EL (cell line): ENCODE results near the gene KLK10.

Source experiments
- DNase-seq: peaks from one replicate; pipeline ENCODE4 v3.0.0-alpha.2; 2016

Gene KLK10

DNA sequence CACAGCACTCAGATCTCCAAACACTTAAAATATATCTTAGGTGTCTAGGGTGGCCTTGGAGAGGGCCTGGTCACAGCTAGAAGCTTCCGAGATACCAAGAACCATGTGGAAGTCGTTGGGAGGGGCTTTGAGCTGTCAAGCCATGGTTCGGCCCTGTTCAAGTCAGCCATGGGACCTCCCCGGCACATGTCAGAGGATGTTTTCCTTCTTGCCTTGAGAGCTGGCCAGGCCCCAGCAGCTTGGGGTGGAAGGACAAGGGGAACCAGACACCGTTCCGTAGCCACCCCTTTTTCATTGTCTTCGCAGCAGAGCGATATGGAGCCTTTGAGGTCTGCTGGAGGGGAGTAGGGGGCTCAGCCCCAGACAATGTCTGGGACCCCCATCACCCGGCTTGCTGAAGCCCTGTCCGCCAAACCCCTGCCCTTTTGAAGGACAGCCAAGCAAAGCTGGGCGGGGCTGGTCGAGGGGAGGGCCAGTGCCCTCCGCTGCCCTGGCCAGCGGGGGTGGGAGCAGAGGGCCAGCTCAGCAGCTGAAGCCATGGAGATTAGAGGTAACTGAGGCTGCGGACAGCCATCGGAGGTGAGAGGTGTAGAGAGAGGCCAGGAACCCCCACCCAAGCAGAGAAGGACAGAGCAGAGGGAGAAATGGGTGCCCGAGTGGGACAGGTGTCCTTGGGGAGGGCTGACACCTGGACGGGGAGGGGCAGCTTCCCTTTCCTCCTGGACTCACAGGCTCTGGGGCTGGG lies 6.5 kb upstream of the KLK10 start:
- DNase-seq: no peak

DNA sequence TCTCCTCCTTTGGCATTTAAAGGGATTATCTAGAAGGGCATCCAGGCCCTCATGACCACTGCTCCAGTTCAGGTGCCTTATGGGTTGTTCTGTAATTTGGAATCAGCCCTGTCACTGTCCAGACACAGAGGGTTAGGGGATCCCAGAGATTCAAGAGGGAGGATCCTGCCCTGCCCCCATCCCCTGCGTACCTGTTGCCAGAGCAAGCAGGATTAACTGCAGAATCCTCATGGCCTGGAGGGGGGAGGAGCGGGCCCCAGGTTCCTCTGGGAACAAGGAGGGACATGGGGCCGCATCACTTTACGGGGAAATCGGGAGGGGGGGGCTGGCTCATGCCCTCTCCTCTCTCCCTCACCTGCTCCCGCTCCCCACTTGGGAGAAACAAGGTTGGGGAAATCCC lies 5.9 kb upstream of the KLK10 start:
- no peak for DNase-seq

DNA sequence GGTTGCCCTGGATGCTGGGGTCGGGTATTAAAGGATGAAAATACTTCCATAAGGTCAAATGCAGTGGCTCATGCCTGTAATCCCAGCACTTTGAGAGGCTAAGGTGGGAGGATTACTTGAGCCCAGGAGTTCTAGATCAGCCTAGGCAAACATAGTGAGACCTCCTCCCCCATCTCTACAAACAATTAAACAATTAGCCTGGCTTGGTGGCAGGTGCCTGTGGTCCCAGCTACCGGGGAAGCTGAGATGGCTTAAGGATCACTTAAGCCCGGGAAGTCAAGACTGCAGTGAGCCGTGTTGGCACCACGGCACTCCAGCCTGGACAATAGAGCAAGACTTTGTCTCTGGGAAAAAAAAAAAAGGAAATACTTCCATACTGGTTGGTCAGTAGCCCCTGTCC lies 5.4 kb upstream of the KLK10 start:
- DNase-seq: no peak

DNA sequence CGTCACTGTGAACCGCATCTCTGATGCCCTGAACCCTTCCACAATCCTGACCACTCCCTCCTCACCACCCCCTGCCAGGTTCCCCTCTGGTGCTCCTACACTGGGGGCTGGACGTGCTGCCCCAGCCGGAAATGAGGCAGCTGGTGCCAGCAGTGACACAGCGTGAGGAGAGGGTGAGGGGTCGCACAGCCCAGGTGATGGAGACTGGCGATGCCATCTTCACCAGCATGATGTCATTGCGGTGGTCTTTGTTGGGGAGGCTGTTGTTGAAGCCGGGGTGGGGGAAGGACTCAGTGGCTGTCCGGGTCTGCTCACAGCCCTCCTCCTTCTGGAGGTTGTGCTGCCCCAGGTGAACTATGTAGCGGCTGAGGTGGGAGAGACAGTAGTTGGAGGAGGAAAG lies 4.4 kb upstream of the KLK10 start:
- no peak for DNase-seq

DNA sequence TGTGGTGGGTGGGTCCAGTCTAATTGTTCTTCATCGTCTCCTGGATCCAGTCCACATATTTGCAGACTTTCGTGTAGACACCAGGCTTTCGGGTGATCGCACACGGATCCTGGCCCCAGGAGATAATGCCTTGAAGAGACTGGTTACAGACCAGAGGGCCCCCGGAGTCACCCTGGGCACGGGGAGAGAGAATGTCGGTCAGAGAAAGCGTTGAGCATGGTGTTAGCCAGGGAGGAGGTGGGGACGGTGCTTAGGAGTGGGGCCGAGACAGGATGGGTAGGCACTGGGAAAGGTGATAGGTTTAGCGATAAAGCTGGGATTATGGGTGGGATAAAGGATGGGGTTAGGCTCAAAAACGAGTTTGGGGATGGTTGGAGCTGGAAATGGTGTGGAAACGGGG lies 3.0 kb upstream of the KLK10 start:
- no peak for DNase-seq

DNA sequence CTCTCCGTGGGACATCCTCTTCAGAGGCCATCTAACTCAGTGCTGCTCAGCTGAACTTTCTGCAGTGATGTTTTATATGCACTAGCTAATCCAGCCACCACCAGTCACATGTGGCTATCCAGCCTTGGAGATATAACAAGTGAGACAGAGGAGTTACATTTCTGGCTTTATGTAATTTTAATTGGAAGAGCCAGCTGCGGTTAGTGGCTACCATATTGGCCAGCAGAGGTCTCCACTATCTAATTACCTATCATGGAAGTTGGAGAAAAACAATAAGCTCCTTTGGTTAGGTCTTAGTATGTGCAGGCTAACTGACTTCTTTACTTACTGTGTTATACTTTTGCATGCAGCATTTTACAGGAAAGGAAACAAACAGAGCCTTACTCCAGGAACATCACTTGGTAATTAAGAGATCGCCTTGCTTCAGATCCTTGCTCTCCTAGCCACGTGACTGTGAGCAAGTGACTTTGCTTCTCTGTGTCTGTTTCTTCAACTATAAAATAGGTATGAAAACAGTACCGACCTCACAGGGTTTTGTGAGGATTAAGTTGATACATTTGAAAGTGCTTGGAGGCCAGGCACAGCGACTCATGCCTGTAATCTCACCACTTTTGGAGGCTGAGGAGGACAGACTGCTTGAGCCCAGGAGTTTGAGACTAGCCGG lies 1.6 kb upstream of the KLK10 start:
- DNase-seq: peak; percentile 46

DNA sequence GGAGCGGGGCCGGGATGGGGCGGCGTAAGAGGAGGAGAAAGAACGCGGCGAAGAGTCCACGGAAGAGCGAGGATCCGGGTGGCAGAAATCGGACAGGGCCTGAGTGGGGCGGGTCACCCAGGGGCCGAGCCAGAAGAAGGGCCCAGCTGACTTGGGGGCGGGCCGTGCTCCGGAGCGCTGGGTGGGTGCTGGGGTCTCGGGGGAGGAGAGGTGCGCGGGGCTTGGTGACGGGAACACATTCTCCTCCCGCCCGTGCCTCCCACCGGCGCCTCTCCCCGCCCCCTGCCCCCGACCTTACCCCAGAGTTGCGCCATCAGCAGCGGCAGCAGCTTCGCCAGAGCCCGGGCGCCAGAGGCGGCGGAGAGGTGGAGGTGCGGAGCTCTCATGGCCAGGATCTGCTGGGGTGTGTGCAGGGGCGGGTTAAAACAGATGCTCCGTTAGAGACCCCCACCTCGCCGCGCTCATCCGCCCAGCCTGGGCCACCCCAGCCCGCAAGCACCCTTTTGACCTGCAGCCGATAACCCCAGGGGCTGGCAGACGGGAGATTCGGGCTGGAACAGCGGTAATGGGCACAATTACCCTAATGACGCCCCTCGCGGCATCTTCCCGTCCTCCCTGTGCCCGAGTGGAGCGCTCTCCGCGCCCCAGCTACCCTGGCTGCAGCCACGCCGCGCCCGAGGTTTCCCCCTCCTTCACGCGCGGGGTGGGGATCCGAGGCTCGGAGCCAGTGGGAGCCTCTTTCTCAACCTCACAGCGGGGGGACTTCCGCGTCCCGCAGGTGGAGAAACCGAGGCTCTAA lies 565 bp downstream of the KLK10 start:
- no peak for DNase-seq

DNA sequence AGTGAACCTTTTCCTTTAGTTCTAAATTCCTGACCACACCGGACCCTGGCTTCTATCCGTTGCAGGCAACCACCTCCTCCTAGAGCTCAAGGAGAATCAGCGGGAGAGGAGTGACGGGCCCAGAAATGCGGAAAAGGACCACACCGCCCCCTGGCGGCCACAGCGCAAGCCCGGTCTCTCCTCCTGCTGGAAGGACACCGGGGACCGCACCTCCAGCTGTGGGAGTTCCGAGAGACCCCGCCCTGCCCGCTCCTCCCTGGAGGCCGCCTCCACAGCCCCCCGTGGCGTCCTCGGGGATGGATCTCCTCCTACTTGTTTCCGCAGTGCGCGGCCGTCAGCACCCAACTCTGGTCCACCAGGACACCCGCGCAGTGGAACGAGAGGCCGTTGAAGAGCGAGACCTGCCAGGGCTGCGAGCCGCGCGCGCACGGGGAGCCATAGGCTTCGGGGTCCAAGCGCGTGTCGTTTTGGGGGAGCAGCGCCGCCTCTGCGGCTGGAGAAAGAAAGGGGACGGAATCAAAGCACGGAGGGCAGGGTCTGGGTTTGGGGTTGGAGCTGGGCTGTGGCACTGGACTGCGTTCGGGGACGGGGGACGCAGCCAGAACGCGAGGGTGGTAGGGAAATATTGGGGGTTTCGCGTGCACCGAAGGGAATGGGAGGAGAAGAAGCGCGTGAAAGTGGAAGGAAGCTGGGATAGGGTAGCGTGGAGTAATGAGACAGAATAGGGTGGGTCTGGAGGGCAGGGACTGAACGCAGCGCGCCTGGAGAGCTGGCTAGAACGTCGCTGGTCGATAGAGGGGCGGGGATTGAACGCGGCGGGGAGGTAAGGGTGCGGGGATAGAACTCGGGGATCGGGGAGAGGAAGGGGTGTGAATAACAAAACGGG lies 2.5 kb downstream of the KLK10 start:
- DNase-seq: peak; percentile 31

DNA sequence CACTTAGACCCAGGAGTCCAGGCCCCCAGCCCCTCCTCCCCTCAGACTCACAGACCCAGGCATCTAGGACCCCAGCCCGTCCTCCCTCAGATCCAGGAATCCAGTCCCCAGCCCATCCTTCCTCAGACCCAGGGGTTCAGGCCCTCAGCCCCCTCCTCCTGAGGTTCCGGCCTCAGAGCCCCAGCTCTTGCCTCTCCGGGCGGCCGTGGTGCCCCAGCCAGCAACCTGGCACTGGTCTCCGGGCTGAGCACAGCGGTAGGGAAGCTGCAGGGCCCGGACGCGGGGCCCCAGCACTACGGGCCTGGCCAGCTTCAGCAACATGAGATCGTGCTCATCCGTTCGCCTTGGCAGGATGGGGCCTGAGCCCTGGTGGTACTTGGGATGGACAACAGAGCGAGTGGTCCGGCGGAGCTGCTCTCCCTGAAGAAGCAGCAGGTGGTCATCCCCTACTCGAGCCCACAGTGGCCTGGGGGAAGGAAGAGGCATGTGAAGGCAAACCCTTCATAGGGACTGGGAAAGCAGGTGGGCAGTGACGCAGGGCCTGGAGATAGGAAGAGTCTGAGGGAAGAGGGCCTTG lies 3.7 kb downstream of the KLK10 start:
- DNase-seq: no peak

DNA sequence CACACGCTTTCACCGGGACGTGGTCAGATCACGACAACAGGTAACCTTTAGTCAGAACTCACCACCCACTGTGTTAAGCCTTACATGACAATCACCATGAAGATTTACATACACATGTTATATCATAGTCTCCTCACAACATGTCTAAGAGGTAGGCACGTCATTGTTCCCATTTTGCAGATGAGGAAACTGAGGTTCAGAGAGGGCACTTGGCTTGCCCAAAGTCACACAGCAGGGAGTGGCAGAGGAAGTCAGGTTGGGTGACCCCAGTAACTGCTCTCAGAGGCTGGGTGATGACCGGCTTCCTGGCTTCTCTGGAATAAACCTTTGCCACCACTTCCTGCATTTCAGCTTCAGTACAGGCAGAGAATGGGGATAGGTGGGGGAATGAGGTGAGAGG lies 5.3 kb downstream of the KLK10 start:
- no peak for DNase-seq

DNA sequence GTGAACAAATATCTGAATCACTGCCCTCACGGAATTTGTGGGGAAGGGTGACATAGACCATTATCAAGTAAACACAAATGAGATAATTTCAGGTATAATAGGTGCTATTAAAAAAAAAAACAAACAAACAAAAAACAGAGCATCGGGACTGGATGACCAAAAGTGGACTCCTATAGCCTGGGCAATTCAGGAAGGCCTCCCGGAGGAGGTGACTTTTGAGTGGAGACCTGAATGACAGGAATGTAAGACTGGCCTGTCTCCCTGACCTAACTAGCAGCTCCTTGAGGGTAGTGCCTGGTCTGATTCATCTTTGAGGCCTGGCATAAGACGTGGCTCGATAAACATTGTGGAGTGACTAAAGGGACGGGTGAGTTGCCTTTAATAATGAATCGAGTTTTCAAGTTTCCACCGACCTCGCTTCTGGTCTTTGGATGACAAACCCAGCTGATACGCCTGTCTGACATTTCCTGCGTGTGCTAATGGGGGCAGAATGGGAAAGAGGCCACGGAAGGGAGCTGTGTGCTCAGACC lies 6.8 kb downstream of the KLK10 start:
- no peak for DNase-seq

DNA sequence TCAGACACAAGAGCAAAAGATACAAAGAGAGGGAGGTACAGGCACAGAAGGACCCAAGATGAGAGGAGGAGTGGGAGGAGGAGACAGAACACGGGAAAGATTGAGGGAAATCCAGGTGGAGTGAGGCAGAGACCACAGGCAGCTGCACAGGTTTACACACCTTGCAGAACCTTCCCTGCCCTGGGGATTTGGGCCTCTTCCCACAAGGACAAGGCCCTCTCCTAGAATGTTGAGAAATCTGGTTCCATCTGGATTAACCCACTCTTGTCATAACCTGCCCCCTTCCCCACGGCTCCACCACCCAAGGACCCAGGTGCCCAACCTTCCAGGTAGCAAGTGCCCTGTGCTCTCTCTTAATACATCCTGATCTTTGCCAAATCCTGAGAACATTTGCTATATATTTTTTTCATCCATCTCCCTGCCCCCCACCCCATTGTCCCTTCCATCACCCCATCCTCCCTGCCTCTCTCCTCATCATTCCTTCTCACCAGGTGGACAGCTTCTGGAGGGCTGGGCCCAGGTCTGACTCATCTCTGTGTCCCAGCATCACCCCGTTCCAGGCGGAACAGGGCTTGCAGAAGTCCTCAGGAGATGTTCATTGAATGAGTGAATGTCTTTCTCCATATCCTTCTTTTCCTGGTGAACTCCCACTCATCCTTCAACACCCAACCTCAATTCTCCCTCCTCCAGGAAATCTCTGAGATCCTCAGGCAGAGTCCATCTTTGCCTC lies 9.3 kb downstream of the KLK10 start:
- no peak for DNase-seq

DNA sequence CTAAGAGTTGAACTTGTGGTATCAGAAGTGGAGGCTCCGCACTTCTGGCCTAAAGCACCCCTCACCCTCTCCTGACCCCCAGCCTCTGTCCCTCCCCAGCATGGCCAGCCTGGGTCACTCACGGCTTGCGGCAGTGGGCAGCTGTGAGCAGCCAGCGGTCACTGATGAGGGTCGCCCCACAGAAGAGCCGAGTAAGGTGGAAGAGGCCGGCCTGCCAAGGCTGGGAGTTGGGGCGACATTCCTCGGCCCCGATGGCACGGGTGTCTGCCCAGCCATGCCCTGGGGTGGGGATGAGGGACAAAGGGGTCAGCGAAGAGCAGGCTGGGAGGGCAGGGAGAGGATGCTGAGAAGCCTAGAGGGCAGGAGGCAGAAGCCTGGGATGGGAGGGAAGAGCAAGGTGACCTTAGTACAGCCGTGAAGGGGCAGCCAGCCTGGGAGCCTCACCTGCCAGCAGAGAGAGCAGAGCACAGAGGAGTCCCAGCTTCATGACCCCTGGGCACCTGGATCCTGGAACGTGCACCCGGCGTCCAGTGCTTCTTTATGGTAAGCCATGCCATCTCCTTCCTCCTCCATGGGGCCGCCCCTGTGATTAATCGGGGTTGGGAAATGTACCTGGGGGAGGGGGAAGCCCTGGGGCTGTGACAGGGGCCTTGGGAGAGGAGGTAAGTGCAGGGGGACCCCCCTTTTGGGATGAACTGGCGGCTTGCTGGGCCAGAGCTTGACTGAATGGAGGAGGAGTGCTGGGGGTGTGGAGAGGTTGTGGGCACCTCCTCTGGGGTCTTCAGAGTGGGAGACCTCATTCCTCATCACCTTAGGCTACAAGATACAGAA lies 10.2 kb downstream of the KLK10 start:
- DNase-seq: no peak

DNA sequence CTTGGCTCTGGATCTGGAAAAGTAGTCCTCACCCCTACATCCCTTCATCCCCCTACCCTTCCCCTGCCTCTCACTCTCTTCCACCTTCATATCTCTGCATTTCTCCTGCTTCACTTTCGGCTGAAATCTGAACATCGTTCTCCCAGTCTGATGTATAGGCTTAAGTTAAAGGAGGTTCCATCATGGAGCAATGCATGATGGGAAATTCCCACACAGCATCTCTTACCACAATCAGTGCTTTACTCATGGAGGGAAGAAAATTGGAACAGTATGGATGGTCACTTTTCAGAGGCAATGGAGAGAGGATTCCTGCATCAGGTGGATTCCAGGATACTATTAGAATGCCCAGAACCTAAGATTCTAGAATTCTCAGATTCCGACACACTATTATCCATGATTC lies 12.0 kb downstream of the KLK10 start:
- no peak for DNase-seq

DNA sequence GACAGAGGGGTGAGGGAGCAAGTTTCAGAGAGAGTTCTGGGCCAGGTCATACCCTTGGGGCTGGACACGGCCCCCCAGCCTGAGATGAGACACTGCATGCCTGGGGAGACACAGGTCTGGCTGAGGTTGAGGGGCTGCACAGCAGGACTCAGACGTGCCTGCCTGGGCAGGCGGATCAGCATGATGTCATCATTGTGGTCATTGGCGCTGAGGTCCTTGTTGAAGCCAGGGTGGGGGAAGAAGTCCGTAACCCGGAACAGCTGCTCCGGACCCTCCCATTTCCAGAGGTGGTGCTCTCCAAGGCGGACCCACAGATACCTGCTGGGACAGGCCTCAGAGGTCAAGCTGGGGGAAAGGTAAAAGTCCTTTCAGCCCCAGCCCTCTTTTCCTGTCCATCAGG lies 13.1 kb downstream of the KLK10 start:
- no peak for DNase-seq

DNA sequence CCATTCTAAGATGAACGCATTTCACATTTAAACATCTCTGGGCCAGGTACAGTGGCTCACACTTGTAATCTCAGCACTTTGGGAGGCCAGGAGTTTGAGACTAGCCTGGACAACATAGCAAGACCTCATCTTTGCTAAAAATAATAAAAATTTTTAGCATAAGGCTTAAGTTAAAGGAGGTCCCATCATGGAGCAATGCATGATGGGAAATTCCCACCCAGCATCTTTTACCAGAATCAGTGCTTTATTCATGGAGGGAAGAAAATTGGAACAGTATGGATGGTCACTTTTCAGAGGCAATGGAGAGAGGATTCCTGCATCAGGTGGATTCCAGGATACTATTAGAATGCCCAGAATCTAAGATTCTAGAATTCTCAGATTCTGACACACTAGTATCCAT lies 14.3 kb downstream of the KLK10 start:
- no peak for DNase-seq

DNA sequence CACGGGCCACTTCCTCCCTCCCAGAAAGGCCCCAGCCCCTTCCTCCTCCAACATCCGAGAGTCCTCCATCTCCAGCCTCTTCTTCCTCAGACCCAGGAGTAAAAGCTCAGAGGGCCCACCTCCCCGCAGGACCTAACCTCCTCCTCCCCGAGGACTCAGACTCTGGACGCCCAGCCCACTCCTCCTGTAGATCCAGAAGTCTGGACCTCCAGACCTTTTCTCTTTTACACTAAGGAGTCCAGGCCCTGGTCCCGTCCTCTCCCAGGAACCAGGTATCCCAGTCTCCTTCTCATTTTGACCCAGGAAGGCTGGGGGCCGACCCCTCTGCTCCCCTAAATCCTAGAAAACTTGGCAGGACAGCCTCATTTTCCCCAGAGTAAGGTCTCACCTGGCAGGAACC lies 16.2 kb downstream of the KLK10 start:
- no peak for DNase-seq

DNA sequence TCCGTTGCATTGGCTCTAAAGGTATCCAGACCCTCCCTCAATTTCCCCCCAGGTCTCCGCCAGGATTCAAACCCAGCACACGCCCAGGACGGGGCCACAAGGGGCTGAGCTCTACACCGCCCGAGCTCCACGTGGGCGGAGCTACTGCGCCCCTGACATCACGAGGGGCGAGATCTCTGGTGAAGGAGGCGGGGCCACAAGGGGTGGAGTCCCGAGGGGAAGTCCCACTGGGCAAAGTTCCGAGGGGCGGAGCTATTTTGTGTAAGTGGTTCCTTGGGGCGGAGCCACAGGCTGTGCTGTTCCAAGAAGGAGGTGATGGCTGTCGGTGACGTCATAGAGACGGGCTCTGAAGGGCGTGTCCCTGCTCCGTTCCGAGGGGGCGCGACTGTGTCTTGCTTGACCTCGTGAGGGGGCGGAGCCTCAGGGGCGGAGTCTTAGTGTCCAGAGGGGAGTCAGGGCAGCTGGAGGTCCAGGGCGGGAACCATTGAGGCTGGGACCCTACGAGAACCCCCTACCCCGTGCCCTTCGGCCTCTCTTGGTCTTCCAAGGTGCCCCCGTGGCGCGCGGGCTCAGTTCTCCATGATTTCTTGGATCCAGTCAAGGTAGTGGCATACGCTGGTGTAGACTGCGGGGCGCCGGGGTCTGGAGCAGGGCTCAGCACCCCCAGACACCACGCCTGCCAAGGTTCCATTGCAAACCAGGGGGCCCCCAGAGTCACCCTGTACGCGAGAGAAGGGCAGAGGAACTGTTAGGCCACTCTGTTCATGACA lies 16.8 kb downstream of the KLK10 start:
- DNase-seq: peak; percentile 21

DNA sequence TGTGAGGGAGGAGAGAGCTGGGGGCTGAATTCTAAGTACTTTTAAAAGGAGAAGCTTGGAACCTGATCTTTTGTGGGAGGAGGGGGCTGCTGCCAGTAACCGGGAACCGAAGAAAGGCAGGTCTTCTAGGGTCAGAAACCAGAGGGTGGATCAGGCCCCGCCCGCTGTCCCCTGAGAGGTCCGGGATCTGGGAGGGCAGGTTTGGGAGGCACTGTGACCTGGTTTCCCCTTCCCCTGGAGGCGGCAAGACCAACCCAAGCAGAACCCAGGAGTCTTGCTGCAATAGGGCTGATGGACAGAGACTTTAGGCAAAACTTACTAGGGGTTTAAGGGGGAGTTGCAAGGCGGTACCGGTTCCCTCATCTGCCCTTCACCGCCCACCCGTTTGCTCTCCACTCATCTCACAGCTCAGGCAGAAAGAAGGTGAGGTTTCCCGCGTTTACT lies 17.4 kb downstream of the KLK10 start:
- no peak for DNase-seq

DNA sequence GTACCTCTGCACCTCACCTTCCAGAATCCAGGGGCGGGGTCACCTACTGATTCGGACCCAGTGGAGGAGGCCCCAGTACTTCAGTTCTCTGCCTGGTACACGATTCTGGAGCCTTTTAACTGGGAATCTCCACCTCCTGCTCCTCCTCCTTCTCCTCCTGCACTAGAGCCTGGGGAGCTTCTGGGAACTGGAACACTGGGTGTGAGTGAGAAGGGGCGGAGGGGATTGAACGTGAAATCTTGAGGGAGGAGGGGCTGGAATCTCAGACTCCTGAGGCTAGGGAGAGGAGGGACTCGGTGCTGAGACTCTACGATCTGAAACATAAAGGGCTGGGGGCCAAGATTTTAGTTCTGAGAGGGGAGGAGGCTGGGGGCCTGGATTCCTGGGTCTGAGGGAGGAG lies 18.0 kb downstream of the KLK10 start, which contains the start of gene KLK8:
TSS of gene KLK8 (minus strand) at position 90 of the 400 bp plus-strand sequence. CDS start 437 bp downstream, outside the sequence.
- DNase-seq: no peak
